HL-60 (cell line): ENCODE results near the gene CYB561.

ENCODE experiments used
- GABPA ChIP-seq: IDR thresholded peaks from 2 replicates; pipeline ENCODE4 v1.6.1; 2012; ENCODE audit warnings: low read depth
- POLR2AphosphoS5 ChIP-seq: IDR thresholded peaks from 2 replicates; pipeline ENCODE4 v1.6.1; 2012; ENCODE audit warnings: low read depth
- SPI1 ChIP-seq: IDR thresholded peaks from 2 replicates; pipeline ENCODE4 v1.6.1; 2012; ENCODE audit warnings: low read depth, mild to moderate bottlenecking, borderline replicate concordance
- TF ChIP-seq, protein P1 (sequence below): IDR thresholded peaks from one replicate; pipeline ENCODE4 v1.5.1; 2011; ENCODE audit warnings: low read length, control low read depth, inconsistent platforms; ENCODE audit not compliant: insufficient read depth
- TF ChIP-seq, protein P2 (sequence below): IDR thresholded peaks from 2 replicates; pipeline ENCODE4 v1.6.1; 2012; ENCODE audit warnings: low read depth; ENCODE audit not compliant: insufficient replicate concordance

GRCh38 chr17:63494300-63494928 is 48.3 kb upstream of the CYB561 start:
- TF ChIP-seq, protein P1, sequence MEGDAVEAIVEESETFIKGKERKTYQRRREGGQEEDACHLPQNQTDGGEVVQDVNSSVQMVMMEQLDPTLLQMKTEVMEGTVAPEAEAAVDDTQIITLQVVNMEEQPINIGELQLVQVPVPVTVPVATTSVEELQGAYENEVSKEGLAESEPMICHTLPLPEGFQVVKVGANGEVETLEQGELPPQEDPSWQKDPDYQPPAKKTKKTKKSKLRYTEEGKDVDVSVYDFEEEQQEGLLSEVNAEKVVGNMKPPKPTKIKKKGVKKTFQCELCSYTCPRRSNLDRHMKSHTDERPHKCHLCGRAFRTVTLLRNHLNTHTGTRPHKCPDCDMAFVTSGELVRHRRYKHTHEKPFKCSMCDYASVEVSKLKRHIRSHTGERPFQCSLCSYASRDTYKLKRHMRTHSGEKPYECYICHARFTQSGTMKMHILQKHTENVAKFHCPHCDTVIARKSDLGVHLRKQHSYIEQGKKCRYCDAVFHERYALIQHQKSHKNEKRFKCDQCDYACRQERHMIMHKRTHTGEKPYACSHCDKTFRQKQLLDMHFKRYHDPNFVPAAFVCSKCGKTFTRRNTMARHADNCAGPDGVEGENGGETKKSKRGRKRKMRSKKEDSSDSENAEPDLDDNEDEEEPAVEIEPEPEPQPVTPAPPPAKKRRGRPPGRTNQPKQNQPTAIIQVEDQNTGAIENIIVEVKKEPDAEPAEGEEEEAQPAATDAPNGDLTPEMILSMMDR, result no peak
- TF ChIP-seq, protein P2, sequence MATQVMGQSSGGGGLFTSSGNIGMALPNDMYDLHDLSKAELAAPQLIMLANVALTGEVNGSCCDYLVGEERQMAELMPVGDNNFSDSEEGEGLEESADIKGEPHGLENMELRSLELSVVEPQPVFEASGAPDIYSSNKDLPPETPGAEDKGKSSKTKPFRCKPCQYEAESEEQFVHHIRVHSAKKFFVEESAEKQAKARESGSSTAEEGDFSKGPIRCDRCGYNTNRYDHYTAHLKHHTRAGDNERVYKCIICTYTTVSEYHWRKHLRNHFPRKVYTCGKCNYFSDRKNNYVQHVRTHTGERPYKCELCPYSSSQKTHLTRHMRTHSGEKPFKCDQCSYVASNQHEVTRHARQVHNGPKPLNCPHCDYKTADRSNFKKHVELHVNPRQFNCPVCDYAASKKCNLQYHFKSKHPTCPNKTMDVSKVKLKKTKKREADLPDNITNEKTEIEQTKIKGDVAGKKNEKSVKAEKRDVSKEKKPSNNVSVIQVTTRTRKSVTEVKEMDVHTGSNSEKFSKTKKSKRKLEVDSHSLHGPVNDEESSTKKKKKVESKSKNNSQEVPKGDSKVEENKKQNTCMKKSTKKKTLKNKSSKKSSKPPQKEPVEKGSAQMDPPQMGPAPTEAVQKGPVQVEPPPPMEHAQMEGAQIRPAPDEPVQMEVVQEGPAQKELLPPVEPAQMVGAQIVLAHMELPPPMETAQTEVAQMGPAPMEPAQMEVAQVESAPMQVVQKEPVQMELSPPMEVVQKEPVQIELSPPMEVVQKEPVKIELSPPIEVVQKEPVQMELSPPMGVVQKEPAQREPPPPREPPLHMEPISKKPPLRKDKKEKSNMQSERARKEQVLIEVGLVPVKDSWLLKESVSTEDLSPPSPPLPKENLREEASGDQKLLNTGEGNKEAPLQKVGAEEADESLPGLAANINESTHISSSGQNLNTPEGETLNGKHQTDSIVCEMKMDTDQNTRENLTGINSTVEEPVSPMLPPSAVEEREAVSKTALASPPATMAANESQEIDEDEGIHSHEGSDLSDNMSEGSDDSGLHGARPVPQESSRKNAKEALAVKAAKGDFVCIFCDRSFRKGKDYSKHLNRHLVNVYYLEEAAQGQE, result no peak
- TF ChIP-seq POLR2AphosphoS5 (no peak), SPI1 (no peak), GABPA (no peak)
